Kidney (tissue), 14 donors: ENCODE results near the gene TET3. TPM values are rescaled to one million over a fixed set of nuclear protein-coding genes. Genes with fewer than 3 reads are reported as not detected.

Experiments
- DNase-seq, 5 donors: peaks; one replicate each; pipeline ENCODE4 v3.0.0-alpha.2; 2013 to 2020
- FAIRE-seq: peaks from 2 replicates; lab custom pipeline; 2012; peaks lifted over from hg19 to GRCh38; lab: Jason Lieb, UNC
- H3K27ac ChIP-seq, 2 donors: one replicate each; pipeline ENCODE4 v1.7.0; 2013; ENCODE audit warnings: low read depth in 2 of 2, low read length in 2 of 2, inconsistent platforms in 1 of 2
- H3K27me3 ChIP-seq: one replicate; pipeline ENCODE4 v1.7.1; 2013; ENCODE audit warnings: low read length, inconsistent platforms; ENCODE audit not compliant: control insufficient read depth, insufficient read depth
- H3K36me3 ChIP-seq, 3 donors: one replicate each; pipeline versions ENCODE4 v1.7.0 to v1.7.1; 2013; ENCODE audit warnings: low read length in 3 of 3, control low read depth in 1 of 3, inconsistent platforms in 1 of 3; ENCODE audit not compliant: insufficient read depth in 3 of 3, control insufficient read depth in 2 of 3
- H3K4me1 ChIP-seq, 3 donors: one replicate each; pipeline versions ENCODE4 v1.7.0 to v1.7.1; 2013; ENCODE audit warnings: low read length in 3 of 3, inconsistent platforms in 1 of 3, low read depth in 1 of 3; ENCODE audit not compliant: control insufficient read depth in 2 of 3, insufficient read depth in 2 of 3
- H3K4me3 ChIP-seq, 3 donors: one replicate each; pipeline versions ENCODE4 v1.7.0 to v1.8.1; 2013; ENCODE audit warnings: low read length in 3 of 3, control low read depth in 1 of 3, inconsistent platforms in 1 of 3
- H3K9ac ChIP-seq, 3 donors: one replicate each; pipeline versions ENCODE4 v1.7.0 to v1.7.1; 2013; ENCODE audit warnings: low read length in 3 of 3, control low read depth in 1 of 3, inconsistent platforms in 1 of 3
- H3K9me3 ChIP-seq, 3 donors: one replicate each; pipeline versions ENCODE4 v1.7.0 to v1.7.1; 2013; ENCODE audit warnings: low read length in 3 of 3, control low read depth in 1 of 3, inconsistent platforms in 1 of 3; ENCODE audit not compliant: control insufficient read depth in 2 of 3, insufficient read depth in 1 of 3
- intact Hi-C: fragments of 100-400 bp; cut with DNase I; formaldehyde crosslinking; loops from one replicate; pipeline ENCODE4 v1.11.1; 2022
- polyA plus RNA-seq: library from polyadenylated mRNA; stranded (reverse); fragments of 350-450 nt; fragmentation: Illumina TruSeq; extraction: RNeasy Lipid Tissue Mini Kit (QIAGEN cat#74804); gene quantifications from one replicate; pipeline ENCODE4 v1.2.3, GENCODE V29; 2014; ENCODE audit warnings: low read depth, low replicate concordance; ENCODE audit not compliant: insufficient read depth
- total RNA-seq: library from RNA; stranded (reverse); fragmentation: NEBNext Ultra II Directional; extraction: Animal tissue kit (Norgen Biotek cat#: 25700); gene quantifications from one replicate; pipeline ENCODE4 v1.2.1, GENCODE V29; 2021
- TF ChIP-seq, protein P1 (sequence below): IDR thresholded peaks from 3 replicates; pipeline ENCODE4 v1.5.1; 2012; ENCODE audit warnings: mild to moderate bottlenecking, moderate library complexity, borderline replicate concordance; ENCODE audit not compliant: insufficient read depth; ENCODE audit errors: extremely low read depth
- donor health status: control.
- donor health status: control.
- donor health status: control.
- donor health status: control.
- donor health status: control.
- donor health status: DM: yes; HTN: yes; CAD: no.
- donor health status: Normal renal cell carcinoma (clear cell type).

TET3 gene
- total and polyA plus RNA-seq, 2 donors from 2014 or later: 0.52 to 13.1 TPM

DNA sequence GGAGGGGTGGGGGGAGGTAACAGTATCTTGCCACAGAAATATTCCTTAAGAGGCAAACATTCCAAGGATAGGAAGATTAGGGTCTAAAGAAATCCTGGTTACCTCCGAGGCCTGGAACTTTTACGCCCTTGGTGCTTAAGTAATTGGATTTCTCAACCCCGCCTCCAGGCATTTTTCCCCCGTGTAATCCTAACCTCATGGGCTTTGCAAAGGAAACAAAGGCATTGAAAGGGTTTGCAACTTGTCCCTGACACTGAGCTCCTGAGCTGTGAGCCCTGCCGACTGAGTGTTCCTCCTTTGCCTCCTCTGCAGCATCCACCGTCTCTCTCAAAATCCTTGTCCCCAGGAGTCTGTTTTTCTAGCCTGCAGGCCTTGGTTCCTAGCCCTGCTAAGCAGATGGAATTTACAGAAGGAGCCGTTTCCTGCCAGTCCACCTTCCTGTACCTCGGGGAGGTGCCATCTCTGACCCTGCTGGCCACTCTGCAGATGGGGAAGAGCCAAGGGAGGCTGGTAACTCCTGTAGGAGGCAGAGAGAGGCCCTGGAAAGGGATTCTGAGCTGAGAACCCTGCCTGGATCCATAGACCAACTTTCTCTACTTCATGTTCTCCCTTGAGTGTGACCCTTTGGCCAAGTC is 24.2 kb downstream of the TET3 start:
- DNase-seq: peak in 1 of 5 donors; percentile 35
- H3K36me3 ChIP-seq: no peaks in the 10 kb centered on the region
- H3K9ac ChIP-seq: no peak overlapping the region
- H3K4me3 ChIP-seq: no peak overlapping the region
- peaks cover 0 to 17% (median 12%) of the 10 kb centered on the region in 3 donors for H3K4me1 ChIP-seq
- intact Hi-C loops: no loop called here
- TF ChIP-seq, protein P1, sequence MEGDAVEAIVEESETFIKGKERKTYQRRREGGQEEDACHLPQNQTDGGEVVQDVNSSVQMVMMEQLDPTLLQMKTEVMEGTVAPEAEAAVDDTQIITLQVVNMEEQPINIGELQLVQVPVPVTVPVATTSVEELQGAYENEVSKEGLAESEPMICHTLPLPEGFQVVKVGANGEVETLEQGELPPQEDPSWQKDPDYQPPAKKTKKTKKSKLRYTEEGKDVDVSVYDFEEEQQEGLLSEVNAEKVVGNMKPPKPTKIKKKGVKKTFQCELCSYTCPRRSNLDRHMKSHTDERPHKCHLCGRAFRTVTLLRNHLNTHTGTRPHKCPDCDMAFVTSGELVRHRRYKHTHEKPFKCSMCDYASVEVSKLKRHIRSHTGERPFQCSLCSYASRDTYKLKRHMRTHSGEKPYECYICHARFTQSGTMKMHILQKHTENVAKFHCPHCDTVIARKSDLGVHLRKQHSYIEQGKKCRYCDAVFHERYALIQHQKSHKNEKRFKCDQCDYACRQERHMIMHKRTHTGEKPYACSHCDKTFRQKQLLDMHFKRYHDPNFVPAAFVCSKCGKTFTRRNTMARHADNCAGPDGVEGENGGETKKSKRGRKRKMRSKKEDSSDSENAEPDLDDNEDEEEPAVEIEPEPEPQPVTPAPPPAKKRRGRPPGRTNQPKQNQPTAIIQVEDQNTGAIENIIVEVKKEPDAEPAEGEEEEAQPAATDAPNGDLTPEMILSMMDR: no peak
- no peak overlapping the region for H3K27ac ChIP-seq
- H3K9me3 ChIP-seq: no peaks in the 10 kb centered on the region
- no peak for FAIRE-seq
- no peaks in the 10 kb centered on the region for H3K27me3 ChIP-seq

DNA sequence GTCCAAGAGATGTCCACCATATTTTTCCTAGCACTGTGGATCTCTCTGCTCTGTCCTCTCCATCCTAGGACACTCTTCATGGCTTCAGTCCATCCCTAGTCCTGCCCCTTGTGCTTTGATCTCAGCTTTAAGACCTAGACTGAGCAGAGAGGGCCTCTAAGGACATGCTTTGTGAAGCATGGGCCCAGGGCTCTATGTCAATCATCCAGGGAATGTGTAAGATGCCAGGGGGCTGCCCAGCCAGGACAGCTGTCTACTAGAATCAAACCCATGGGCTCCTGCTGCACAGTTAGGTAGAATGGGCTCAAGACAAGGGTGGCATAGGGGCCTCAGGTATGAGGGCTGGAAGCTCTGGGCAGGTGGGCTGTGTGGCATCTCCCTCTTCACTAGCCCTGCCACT is 24.9 kb downstream of the TET3 start:
- Histone ChIP-seq H3K9ac (no peak overlapping the region), H3K4me1 (peaks cover 0 to 17% (median 12%) of the 10 kb centered on the region in 3 donors), H3K27ac (no peak overlapping the region), H3K9me3 (no peaks in the 10 kb centered on the region), H3K27me3 (no peaks in the 10 kb centered on the region), H3K36me3 (no peaks in the 10 kb centered on the region), H3K4me3 (no peak overlapping the region)
- TF ChIP-seq, protein P1: no peak
- intact Hi-C loops: no loop called here
- no peak for DNase-seq
- no peak for FAIRE-seq

DNA sequence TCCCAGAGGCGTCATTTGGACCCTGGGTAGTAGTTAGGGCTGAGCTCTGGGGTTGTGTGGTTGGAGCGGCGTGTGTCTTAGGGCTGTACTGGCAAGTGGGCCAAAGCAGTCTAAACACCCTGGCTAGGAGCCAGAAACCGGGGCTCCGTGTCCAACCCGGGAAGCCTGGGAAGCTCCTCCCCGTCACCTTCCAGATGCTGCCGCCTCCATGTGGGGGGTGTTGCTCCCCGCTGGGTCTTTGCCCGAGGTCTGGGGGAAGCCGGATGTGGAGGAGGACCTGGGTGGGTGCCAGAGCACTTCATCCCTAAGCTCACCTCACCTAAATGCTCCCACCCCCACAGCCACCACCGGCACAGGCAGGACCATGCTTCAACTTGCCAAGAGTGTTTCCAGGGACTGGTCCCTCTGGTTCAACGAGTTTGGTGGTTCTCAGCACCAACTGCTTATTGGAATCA is 25.4 kb downstream of the TET3 start:
- Histone ChIP-seq H3K27ac (no peak overlapping the region), H3K27me3 (no peaks in the 10 kb centered on the region), H3K4me3 (no peak overlapping the region), H3K36me3 (no peaks in the 10 kb centered on the region), H3K4me1 (peaks cover 0 to 17% (median 12%) of the 10 kb centered on the region in 3 donors), H3K9me3 (no peaks in the 10 kb centered on the region), H3K9ac (no peak overlapping the region)
- DNase-seq (peak in 4 of 5 donors; percentile 44 to 91 (median 66)), FAIRE-seq (no peak)
- intact Hi-C loops: no loop called here
- TF ChIP-seq, protein P1: no peak
